Measurements from ENCODE around the gene SMIM22.
"Not testable (repeated sequence)": the region's sequence is repeated elsewhere in the genome, so short reads cannot be mapped to it uniquely, and the experiment has no call there.

The SMIM22 gene

GRCh38 chr16:4769306-4769638 lies 25.9 kb upstream of the SMIM22 start:
- DNase-seq = no peak

- DNase-seq = no peak
Measured at GRCh38 chr16:4771646-4772045, 23.5 kb upstream of the SMIM22 start.

DNA sequence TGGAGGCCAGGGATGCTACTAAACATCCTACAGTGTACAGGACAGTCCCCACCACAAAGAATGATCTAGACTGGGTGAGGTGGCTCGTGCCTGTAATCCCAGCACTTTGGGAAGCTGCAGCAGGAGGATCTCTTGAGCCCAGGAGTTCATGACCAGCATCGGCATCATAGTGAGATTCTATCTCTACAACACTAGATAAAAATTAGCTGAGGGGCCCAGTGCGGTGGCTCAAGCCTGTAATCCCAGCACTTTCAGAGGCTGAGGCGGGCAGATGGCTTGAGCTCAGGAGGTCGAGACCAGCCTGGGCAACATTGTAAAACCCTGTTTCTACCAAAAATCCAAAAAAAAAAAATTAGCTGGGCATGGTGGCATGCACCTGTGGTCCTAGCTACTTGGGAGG lies 22.8 kb upstream of the SMIM22 start:
- no peak for DNase-seq

DNA sequence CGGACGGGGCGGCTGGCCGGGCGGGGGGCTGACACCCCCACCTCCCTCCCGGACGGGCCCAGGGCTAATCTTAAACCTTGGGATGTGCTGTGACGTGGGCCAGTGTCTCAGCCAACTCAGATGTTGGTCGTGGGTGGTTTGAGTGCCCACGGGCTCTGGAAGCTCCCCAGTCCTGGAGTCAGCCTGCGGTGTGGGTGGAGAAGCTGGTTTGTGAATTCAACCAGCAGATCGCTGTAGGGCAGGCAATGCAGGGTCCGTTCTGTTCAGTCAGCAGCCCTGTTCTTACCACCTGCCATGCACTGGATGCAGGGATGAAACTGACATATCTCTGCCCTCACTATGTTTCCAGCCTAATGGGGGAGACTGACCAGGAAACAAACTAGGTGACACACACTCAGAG lies 20.2 kb upstream of the SMIM22 start:
- no peak for DNase-seq

DNA sequence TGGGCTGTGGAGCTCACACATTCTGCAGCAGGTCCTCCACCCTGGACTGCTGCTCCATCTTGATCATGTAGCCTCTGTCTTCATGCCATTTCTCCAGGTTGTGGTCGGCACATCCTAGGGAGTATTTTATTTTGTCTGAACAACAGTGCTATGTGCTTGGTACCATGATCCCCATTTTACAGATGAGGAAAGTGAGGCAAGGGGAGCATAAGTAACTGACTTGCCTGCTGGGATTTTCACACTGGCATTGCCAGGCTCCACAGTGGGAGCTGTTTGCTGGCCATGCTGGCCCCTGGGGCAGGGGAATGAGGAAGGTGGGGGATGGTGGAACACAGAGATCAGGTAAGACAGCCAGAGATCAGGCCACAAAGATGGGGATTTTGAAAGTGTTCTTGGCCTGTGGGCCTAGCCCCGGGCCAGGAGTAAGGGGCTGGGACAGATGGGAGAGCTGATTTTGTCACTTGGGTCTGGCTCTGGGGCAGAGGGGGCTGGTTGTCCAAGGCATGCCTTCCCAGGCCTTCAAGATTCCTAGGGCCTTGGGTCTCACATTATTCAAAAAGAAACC lies 18.9 kb upstream of the SMIM22 start:
- no peak for DNase-seq

- DNase-seq = no peak
Measured at GRCh38 chr16:4777339-4778049, 17.7 kb upstream of the SMIM22 start.

DNA sequence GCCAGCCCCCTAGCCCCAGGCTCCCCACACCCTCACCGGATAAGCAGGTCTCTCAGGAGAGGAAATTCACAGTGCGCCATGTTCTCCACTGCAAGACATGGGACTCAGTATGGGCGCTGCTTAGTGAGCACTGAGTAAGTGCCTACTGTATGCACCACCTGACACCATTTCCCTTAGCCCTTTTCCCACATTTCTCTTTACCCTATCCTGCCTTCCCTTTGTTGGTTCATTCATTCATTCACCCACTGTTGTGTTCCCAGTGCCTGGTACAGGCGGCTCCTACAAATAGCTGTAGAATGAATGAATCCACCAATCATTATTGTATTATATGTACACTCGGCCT lies 17.1 kb upstream of the SMIM22 start:
- no peak for DNase-seq

- DNase-seq = no peak
Measured at GRCh38 chr16:4780235-4780634, 14.9 kb upstream of the SMIM22 start.

DNA sequence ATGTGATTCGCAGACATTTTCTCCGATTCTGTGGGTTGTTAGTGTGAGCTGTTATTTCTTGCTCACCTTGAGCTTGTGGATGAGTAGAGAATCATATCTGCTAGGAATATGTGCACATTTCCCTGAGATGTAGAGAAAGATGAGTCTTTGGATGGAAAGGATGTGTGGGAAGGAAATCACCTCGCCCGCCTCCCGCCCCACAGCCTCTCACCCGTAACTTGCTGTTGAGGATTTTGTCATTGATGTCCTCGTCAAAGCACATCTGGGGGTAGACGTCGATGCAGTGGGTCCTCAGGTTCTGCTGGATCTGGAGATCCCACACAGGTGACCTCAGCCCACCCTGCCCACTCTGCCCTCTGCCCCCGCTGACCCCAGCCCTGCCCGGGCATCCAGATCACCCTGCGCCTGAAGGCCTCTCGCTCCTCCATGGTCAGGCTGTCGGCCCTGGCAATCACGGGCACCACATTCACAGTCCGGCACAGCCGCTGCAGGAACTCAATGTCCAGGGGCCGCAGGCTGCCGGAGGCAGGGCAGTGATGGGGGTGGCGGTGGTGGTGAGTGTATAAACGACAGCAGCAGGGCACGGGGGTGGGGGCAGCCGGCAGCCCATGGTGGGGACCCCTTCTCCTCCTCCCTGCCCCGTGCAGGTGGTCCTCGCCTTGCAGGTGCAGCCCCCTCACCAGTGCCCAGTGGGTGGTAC lies 11.8 kb upstream of the SMIM22 start:
- DNase-seq = no peak

DNA sequence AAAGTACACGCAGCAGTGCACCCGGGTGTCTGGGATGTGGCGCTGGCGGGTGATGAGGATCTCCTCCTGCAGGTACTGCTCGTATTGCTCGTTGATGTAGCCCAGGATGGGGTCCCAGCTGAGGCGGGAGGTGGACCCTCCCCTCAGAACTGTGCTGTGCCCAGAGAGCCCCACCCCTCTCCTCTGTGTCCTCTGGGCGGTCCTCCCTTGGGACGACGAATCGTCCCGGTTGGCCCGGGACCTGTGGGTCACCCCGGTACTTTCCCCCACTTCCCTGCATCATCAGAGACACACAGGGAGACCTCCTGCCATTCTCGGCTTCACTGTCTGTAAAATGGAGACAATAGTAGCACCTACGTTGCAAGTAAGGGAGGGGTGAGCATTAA lies 11.2 kb upstream of the SMIM22 start:
- no peak for DNase-seq

GRCh38 chr16:4784444-4784987 lies 10.7 kb upstream of the SMIM22 start:
- not testable (repeated sequence) for DNase-seq

- no peak for DNase-seq
Measured at GRCh38 chr16:4785758-4786433, 9.3 kb upstream of the SMIM22 start.

DNA sequence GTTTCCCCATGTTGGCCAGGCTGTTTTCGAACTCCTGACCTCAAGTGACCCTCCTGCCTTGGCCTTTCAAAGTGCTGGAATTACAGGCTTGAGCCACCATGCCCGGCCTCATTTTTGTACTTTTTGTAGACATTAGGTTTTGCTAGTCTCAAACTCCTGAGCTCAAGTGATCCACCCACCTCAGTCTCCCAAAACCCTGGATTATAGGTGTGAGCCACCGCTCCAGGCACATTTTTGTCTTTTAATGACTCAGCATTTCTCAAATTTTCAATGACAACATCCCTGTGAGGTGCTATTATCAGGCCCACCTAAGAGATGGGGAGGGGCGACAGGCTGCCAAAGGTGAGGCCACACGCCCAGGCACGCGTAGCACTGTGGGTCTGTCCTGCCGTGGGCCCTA lies 8.1 kb upstream of the SMIM22 start:
- DNase-seq = no peak

DNA sequence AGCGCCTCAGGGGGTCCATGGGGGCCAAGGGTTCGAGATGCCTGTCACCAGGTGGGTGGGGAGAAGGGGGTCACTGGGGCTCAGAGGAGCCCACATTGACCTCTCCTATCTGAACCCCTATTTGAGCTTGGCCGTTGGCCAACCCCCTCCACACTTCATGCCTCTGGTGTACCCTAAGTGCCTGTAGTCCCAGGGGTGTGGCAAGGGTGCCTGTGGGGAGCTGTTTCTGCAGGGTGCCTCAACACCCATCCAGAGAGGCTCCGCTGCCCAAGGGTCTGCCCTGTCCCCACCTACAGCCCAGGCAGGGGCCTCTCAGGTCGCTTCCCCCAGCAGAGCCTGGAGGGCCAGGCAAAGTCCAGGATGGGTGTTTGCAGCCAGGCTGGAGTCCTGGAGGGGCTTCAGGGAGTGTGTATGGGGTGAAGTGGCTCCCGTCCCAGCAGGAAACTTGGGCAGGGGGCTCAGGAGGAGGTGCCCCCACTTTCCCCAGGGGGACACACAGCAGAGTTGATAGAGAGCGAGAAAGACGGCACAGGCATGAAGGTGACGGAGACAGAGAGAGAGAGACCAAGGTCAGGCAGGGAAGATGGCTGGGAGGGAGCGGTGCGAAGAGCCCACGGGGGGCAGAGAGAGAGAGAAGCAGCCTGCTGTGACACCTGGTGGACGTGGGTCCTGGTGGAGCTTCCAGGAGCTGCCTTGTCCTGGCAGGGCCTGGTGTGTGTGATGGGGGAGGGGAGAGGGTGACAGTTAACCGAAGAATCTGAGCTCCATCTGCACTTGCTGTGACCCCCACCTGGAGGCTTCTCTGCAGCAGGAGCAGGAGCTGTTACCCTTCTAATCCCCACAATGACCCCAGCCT lies 7.3 kb upstream of the SMIM22 start, which contains the start of gene SEPTIN12:
Gene SEPTIN12, minus strand, starts transcription at position 719 of the 856 bp plus-strand sequence. Its CDS starts 700 bp downstream, at position 19.
- DNase-seq = no peak

DNA sequence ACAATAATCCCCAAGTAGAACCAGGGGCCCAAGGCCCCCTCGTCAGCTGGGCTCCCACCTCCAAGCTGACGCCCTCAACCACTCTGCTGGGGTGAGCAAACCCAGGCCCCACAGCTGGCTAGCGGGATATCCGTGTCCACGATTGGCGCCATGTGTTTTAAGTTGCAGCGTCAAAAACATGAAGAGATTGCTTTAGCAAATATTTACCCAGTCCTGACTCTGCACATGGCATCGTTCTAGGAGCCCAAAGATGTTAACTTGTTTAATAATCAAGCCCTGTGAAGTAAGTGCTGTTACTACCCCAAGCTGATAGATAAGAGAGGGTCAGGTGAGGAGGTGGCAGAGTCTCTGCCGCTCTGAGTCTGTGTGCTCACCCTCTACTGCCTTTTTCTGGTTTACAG lies 6.7 kb upstream of the SMIM22 start:
- DNase-seq = no peak

DNA sequence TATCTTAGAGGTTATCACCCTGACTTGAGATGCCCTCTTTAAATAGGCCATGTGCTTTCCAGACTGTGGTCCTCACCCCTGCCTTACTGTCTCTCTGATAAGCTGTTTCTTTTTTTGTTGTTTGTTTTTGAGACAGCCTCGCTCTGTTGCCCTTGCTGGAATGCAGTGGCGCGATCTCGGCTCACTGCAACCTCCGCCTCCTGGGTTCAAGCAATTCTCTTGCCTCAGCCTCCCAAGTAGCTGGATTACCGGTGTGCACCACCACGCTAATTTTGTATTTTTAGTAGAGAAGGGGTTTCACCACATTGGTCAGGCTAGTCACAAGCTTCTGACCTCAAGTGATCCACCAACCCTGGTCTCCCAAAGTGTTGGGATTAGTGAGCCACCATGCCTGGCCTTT lies 6.3 kb upstream of the SMIM22 start:
- DNase-seq = no peak

- DNase-seq = no peak
Measured at GRCh38 chr16:4790261-4790660, 4.9 kb upstream of the SMIM22 start.

- DNase-seq = no peak
Measured at GRCh38 chr16:4790871-4791270, 4.3 kb upstream of the SMIM22 start.

GRCh38 chr16:4792951-4793513 lies 2.1 kb upstream of the SMIM22 start:
- no peak for DNase-seq

DNA sequence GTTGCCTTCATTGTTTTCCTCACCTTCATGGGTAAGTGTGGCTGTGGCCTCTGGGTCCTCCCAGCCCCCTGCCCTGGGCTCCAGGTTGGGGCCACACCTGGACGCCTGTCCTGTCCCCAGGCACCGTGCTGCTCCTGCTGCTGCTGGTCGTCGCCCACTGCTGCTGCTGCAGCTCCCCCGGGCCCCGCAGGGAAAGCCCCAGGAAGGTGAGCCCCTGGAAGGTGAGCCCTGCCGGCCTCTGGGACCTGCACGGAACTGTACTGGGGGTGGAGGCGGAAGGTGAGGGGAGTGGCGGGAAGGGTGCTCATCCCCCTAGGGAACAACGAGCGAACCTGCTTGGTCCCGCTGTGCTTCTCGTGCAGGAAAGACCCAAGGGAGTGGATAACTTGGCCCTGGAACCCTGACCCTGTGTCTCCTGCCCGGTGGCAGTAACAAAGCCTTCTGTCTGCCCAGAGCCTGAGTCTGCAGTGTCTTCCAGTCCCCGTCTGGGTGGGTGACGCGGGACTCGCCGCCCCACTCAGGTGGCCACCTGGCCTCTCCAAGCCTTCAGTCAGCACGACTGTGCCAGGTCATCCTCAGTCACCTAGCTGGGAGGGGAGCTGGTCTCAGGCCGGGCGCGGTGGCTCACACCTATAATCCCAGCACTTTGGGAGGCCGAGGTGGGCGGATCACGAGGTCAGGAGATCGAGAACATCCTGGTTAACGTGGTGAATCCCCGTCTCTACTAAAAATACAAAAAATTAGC lies 831 bp downstream of the SMIM22 start:
- DNase-seq = no peak

DNA sequence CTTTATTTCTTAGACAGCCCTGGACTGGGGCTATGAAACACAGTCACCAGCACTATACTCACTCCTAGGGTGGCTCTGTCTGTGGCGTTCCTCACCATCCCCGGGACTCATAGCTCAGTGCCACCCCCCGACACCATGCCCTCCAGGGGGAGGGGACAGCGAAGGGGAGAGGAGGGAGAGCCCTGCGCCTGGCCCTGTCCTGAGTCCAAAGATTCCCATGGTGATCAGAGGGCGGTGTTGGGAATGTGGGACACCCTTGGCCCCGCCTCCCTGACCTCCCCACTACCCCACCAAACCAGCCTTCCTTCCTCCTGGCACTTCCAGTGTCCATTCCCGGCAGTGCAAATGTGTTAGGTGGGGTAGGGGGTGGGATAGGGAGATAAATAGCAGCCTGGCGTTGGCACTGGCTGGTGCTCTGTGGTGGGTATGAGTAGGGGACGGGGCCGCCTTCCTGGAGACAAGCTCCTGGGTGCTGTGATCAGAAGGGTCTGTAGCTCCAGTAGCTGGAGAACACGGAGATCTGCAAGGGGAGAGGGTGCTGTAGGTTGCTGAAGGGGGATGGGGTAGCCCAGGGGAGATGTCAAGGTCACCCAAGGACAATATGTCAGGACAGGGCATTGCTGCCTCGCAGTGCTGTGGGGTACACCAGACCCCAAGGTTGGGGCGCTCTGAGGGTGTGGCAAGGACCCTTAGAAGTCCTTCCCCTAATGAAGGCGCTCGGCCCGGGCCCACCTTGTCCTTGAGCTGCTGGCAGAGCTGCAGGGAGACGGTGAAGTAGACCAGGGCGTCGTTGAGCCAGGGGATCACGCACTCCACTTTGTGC lies 2.0 kb downstream of the SMIM22 start:
- no peak for DNase-seq

Measured in NCI-H510A (cell line).